Activated CD8-positive, alpha-beta T cell treated with anti-CD3 and anti-CD28 coated beads for 36 hours (primary cell): ENCODE data around the gene NTS. TPM values are rescaled to one million over a fixed set of nuclear protein-coding genes. Genes with fewer than 3 reads are reported as not detected.

ENCODE experiments used
- ATAC-seq: fragments of 200-7000 bp; cut with Tn5 transposase; one replicate; pipeline ENCODE4 v1.10.0; 2021; ENCODE audit warnings: mild to moderate bottlenecking, moderate library complexity
- CTCF ChIA-PET: fragments of 350-600 bp; sonication (Branson Sonifier 250); formaldehyde crosslinking; loops from one replicate; lab custom pipeline; 2021; ENCODE audit warnings: antibody characterized with exemption; lab: Charles Lee
- POLR2A ChIA-PET: fragments of 350-600 bp; sonication (Branson Sonifier 250); formaldehyde crosslinking; loops from one replicate; lab custom pipeline; 2021; ENCODE audit warnings: antibody characterized with exemption; lab: Charles Lee
- DNase-seq: peaks from one replicate; pipeline ENCODE4 v3.0.0-alpha.2; 2020
- H3K27ac Mint-ChIP-seq: one replicate; pipeline ENCODE4 v1.8.0; 2021; ENCODE audit warnings: mild to moderate bottlenecking, mixed read lengths
- H3K27me3 Mint-ChIP-seq: one replicate; pipeline ENCODE4 v1.8.0; 2021; ENCODE audit warnings: mixed read lengths
- H3K36me3 Mint-ChIP-seq: one replicate; pipeline ENCODE4 v1.8.0; 2021; ENCODE audit warnings: low read depth, mixed read lengths
- H3K4me1 Mint-ChIP-seq: one replicate; pipeline ENCODE4 v1.8.0; 2021; ENCODE audit warnings: low read depth, mixed read lengths
- H3K4me3 Mint-ChIP-seq: one replicate; pipeline ENCODE4 v1.8.0; 2021; ENCODE audit warnings: mild to moderate bottlenecking, moderate library complexity, mixed read lengths
- H3K9me3 Mint-ChIP-seq: one replicate; pipeline ENCODE4 v1.8.0; 2021; ENCODE audit warnings: mixed read lengths
- intact Hi-C: fragments of 100-400 bp; cut with micrococcal nuclease; formaldehyde crosslinking; loops from one replicate; pipeline ENCODE4 v1.10.0; 2022
- total RNA-seq, 2 experiments: library from RNA; stranded (reverse); gene quantifications; one replicate each; pipeline ENCODE4 v1.2.3, GENCODE V29; 2021
- TF ChIP-seq, protein P1 (sequence below): fragments of 200-600 bp; IDR thresholded peaks from one replicate; pipeline ENCODE4 v1.8.0; 2022; ENCODE audit warnings: antibody characterized with exemption, mild to moderate bottlenecking

The NTS gene
- total RNA-seq, 2 experiments from 2014 or later = not detected

DNA sequence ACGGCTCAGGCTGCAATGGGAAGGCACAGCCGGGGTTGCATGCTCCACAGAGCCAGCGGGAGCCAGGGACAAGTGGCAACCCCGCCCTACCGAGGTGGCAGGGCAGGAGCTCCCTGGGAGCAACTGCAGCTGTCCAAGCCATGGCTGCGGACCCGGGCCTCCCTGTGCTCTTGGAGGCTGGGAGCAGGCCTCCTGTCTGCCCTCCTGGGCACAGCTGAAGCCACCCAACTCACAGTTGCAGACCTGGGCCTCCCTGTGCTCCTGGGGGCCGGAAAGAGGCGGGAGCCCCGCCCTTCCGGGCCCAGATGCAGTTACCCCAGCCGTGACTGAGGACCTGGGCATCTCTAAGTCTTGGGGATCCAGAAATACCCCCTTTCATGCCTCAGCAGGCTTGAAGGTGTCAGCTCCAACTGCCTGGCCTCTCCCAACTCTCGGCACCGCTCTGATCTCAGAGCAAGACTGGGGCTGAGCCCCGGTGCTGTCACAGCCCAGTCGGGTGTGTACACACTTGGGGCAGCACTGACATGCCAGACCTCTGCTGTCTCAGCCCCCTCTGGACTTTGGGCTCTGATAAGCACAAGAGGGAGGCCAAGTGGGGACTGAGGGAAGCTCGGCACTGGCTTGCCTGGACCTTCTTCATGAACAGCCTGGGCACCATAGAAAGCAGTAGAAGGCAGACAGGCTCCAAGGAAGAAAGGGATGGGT lies 30.3 kb upstream of the NTS start:
- no peak overlapping the region for H3K4me3 Mint-ChIP-seq
- H3K9me3 Mint-ChIP-seq = no peaks in the 10 kb centered on the region
- no peak for ATAC-seq
- intact Hi-C loops = no loop called here
- ChIA-PET CTCF (no interaction called here), POLR2A (no interaction called here)
- H3K4me1 Mint-ChIP-seq = no peaks in the 10 kb centered on the region
- TF ChIP-seq, protein P1, sequence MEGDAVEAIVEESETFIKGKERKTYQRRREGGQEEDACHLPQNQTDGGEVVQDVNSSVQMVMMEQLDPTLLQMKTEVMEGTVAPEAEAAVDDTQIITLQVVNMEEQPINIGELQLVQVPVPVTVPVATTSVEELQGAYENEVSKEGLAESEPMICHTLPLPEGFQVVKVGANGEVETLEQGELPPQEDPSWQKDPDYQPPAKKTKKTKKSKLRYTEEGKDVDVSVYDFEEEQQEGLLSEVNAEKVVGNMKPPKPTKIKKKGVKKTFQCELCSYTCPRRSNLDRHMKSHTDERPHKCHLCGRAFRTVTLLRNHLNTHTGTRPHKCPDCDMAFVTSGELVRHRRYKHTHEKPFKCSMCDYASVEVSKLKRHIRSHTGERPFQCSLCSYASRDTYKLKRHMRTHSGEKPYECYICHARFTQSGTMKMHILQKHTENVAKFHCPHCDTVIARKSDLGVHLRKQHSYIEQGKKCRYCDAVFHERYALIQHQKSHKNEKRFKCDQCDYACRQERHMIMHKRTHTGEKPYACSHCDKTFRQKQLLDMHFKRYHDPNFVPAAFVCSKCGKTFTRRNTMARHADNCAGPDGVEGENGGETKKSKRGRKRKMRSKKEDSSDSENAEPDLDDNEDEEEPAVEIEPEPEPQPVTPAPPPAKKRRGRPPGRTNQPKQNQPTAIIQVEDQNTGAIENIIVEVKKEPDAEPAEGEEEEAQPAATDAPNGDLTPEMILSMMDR = no peak
- DNase-seq = no peak
- no peak overlapping the region for H3K27ac Mint-ChIP-seq
- no peaks in the 10 kb centered on the region for H3K36me3 Mint-ChIP-seq
- H3K27me3 Mint-ChIP-seq = no peaks in the 10 kb centered on the region

DNA sequence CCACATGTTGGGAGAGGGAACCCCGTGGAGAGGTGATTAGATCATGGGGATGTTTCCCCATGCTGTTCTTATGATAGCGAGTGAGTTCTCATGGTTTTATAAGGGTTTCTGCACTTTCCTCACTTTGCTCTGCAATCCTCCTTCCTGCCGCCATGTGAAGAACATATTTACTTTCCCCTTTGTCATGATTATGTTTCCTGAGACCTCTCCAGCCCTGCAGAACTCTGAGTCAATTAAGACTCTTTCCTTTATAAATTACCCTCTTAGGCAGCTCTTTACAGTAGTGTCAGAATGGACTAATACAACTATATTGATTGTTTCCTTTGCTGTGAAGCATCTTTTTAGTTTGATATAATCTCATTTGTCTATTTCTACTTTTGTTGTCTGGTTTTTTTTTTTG lies 24.8 kb upstream of the NTS start:
- intact Hi-C loops = no loop called here
- no peak for ATAC-seq
- TF ChIP-seq, protein P1 = no peak
- ChIA-PET CTCF (no interaction called here), POLR2A (no interaction called here)
- Mint-ChIP-seq H3K4me3 (no peak overlapping the region), H3K27ac (no peak overlapping the region), H3K4me1 (no peaks in the 10 kb centered on the region), H3K9me3 (peaks cover 3% of the 10 kb centered on the region), H3K36me3 (no peaks in the 10 kb centered on the region), H3K27me3 (no peaks in the 10 kb centered on the region)
- DNase-seq = no peak

DNA sequence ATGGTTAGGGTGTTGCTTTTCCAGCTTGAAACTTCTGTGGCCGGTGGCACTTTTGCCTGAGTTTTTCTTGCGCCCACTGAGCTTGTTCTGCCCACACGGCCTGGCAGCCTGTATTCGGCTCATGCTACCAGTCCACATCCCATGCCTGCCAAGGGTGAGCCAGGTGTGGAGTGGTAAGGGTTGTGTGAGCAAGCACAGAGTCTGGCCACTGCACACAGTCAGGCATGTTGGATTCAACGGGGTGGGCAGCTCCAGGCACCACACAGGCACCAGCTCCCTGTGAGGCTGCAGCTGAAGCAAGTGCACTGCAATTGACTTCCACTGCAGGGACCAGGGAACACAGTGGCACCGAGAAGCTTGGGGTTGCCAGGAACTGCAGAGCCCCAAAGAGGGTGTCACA lies 18.8 kb upstream of the NTS start:
- ATAC-seq = no peak
- ChIA-PET POLR2A (no interaction called here), CTCF (interaction anchor here (1.6 to 2.7 kb wide), 2 partner anchors 12 kb away, joined by 7 to 14 read pairs; no protein-coding TSS in a partner anchor)
- TF ChIP-seq, protein P1 = no peak
- no peak for DNase-seq
- Mint-ChIP-seq H3K27ac (no peak overlapping the region), H3K36me3 (no peaks in the 10 kb centered on the region), H3K4me1 (no peaks in the 10 kb centered on the region), H3K27me3 (no peaks in the 10 kb centered on the region), H3K4me3 (no peak overlapping the region), H3K9me3 (peaks cover 4% of the 10 kb centered on the region)
- intact Hi-C loops = no loop called here

DNA sequence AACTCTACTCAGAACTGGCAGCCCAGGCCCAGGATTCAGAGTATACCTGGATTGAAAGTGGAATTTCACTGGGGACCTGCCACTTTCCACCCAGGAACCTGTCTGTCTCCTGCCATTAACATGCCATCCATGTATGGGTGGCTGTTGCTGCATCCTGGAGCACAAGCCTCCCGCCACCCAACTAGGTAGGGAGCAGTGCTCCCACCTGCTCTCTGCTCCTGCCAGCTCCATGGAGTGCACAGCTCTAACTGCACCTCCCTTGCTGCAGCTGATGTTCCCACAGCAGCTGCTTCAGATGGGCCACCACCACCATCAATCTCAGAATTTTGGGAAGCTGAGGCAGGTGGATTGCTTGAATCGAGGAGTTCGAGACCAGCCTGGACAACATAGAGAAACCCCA lies 17.1 kb upstream of the NTS start:
- no peak overlapping the region for H3K27ac Mint-ChIP-seq
- ATAC-seq (no peak), DNase-seq (no peak)
- H3K4me1 Mint-ChIP-seq = no peaks in the 10 kb centered on the region
- intact Hi-C loops = no loop called here
- TF ChIP-seq, protein P1 = no peak
- ChIA-PET CTCF (interaction anchor here (1.6 kb wide), 1 partner anchor 10 kb away, joined by 7 read pairs; no protein-coding TSS in a partner anchor), POLR2A (no interaction called here)
- peaks cover 1% of the 10 kb centered on the region for H3K9me3 Mint-ChIP-seq
- no peak overlapping the region for H3K4me3 Mint-ChIP-seq
- no peaks in the 10 kb centered on the region for H3K27me3 Mint-ChIP-seq
- H3K36me3 Mint-ChIP-seq = no peaks in the 10 kb centered on the region

DNA sequence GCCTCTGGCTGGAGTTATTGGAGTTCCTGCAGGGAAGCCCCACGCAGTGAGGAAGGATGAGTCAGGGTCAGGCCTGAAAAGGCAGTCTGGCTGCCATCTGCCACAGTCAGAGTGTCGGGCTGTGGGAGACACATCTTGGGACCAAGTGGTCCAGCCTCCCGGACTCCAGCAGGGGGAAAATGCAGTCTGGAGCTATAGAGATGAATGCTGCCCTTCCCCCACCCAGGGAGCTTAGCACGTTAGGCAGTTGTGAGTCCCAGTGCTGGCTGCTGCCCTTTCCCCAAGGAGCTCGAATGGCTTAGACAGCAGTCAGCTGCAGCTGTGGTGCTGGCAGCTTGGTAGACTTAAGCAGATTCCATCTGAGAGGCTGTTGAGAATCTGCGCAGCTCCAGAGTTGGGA lies 8.2 kb upstream of the NTS start:
- ATAC-seq (no peak), DNase-seq (no peak)
- Mint-ChIP-seq H3K36me3 (no peaks in the 10 kb centered on the region), H3K9me3 (no peaks in the 10 kb centered on the region), H3K4me3 (no peak overlapping the region), H3K27me3 (no peaks in the 10 kb centered on the region), H3K27ac (no peak overlapping the region), H3K4me1 (no peaks in the 10 kb centered on the region)
- ChIA-PET POLR2A (no interaction called here), CTCF (interaction anchor here (2.0 to 2.5 kb wide), 2 partner anchors 10 to 15 kb away, joined by 7 read pairs; no protein-coding TSS in a partner anchor)
- TF ChIP-seq, protein P1 = no peak
- intact Hi-C loops = no loop called here
